IPS-NIHi11 (cell line): ENCODE results near the gene MT1F.
A peak's percentile ranks its signal among the peaks of the same experiment; 100 is the strongest.

ENCODE experiments used
- DNase-seq: peaks from one replicate; pipeline ENCODE4 v3.0.0; 2012; ENCODE audit warnings: mixed read lengths, low spot score

Gene MT1F

GRCh38 chr16:56625943-56626654 is 31.7 kb upstream of the MT1F start:
- DNase-seq = no peak

GRCh38 chr16:56626685-56627084 is 31.1 kb upstream of the MT1F start:
- DNase-seq = no peak

- DNase-seq = no peak
These were observed 29.0 kb upstream of the MT1F start for GRCh38 chr16:56628486-56629350.

- no peak for DNase-seq
These were observed 28.2 kb upstream of the MT1F start for GRCh38 chr16:56629531-56629930.

GRCh38 chr16:56630134-56630533 is 27.6 kb upstream of the MT1F start:
- no peak for DNase-seq

GRCh38 chr16:56631197-56631596 is 26.6 kb upstream of the MT1F start:
- no peak for DNase-seq

GRCh38 chr16:56631832-56632155 is 26.0 kb upstream of the MT1F start:
- DNase-seq = no peak

GRCh38 chr16:56632156-56632847 is 25.5 kb upstream of the MT1F start, which contains the start of gene MT1M:
Gene MT1M (plus strand): TSS chr16:56632659. CDS start chr16:56632732, 73 bp downstream.
- DNase-seq = peak; percentile 48

- DNase-seq = no peak
These were observed 24.9 kb upstream of the MT1F start for GRCh38 chr16:56632848-56633365.

GRCh38 chr16:56633535-56633934 is 24.2 kb upstream of the MT1F start:
- DNase-seq = no peak

GRCh38 chr16:56634715-56635440 is 22.9 kb upstream of the MT1F start:
- DNase-seq = no peak

GRCh38 chr16:56635441-56635967 is 22.3 kb upstream of the MT1F start:
- DNase-seq = no peak

- no peak for DNase-seq
These were observed 20.9 kb upstream of the MT1F start for GRCh38 chr16:56636616-56637413.

- DNase-seq = peak; percentile 77
These were observed 19.7 kb upstream of the MT1F start, which contains the start of gene MT1A for GRCh38 chr16:56637814-56638750. Gene MT1A (plus strand): TSS chr16:56638666. CDS start chr16:56638739, 73 bp downstream.

GRCh38 chr16:56639045-56639444 is 18.7 kb upstream of the MT1F start:
- no peak for DNase-seq

GRCh38 chr16:56640076-56640475 is 17.7 kb upstream of the MT1F start:
- DNase-seq = no peak

- DNase-seq = no peak
These were observed 16.6 kb upstream of the MT1F start for GRCh38 chr16:56641166-56641565.

GRCh38 chr16:56643080-56643778 is 14.5 kb upstream of the MT1F start:
- DNase-seq = peak; percentile 74

GRCh38 chr16:56643833-56644232 is 13.9 kb upstream of the MT1F start:
- DNase-seq = no peak
